Measurements from ENCODE around the gene AUTS2.

The AUTS2 gene

DNA sequence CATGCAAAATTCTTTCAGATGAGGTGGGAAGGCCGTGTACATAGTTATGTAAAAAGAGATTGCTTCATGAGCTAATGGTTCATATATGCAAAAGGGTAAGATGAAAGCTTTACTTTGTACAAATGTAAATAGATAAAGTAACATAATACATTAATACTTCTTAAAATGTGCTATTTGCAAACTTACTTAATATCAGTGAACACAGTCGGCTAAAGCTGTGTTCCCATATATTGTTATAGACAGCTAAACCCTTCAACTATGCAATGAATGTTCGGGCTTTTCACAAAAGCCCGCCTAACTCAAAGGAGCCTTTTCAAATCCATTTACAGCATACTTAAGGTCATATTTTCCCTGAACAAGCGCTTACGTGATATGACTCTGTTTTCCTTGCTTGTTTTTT, 1193.1 kb downstream of the AUTS2 start:
- Mint-ChIP-seq H3K36me3 (ENCODE audit: low read depth) (peaks cover 80% of the 10 kb centered on the region), H3K9me3 (no peaks in the 10 kb centered on the region), H3K4me3 (no peak overlapping the region), H3K27me3 (ENCODE audit: low read depth) (peaks cover 5% of the 10 kb centered on the region), H3K27ac (no peak overlapping the region), H3K4me1 (no peaks in the 10 kb centered on the region)
- TF ChIP-seq, protein P1, sequence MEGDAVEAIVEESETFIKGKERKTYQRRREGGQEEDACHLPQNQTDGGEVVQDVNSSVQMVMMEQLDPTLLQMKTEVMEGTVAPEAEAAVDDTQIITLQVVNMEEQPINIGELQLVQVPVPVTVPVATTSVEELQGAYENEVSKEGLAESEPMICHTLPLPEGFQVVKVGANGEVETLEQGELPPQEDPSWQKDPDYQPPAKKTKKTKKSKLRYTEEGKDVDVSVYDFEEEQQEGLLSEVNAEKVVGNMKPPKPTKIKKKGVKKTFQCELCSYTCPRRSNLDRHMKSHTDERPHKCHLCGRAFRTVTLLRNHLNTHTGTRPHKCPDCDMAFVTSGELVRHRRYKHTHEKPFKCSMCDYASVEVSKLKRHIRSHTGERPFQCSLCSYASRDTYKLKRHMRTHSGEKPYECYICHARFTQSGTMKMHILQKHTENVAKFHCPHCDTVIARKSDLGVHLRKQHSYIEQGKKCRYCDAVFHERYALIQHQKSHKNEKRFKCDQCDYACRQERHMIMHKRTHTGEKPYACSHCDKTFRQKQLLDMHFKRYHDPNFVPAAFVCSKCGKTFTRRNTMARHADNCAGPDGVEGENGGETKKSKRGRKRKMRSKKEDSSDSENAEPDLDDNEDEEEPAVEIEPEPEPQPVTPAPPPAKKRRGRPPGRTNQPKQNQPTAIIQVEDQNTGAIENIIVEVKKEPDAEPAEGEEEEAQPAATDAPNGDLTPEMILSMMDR (IDR thresholded peaks at IDR 0.05; ENCODE audit: unreplicated experiment in 3 of 3) = no peak

DNA sequence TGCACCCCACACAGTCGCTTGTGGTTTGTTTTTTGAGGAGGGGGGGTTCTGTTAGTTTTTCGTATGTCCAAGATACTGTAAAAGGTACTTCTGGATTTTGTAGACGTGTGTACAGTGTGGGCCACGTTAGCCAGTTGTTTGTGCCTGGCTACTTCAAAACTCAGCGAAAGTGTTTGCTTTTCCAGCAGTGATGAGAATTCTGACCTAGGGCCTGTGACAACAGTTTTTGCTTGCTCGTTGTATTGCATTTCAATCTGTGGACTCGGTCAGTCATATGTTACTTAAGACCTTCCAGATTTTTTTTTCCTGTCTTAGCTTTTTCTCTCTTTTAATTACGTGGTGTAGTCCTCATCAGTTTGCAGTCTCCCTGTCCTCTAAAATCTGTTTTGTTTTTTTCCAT, 1194.8 kb downstream of the AUTS2 start:
- Mint-ChIP-seq H3K27ac (peak overlapping the region in 1 of 3 experiments; percentile 27), H3K4me3 (no peak overlapping the region), H3K9me3 (no peaks in the 10 kb centered on the region), H3K27me3 (ENCODE audit: low read depth) (peaks cover 8% of the 10 kb centered on the region), H3K36me3 (ENCODE audit: low read depth) (peaks cover 71% of the 10 kb centered on the region), H3K4me1 (peaks cover 6% of the 10 kb centered on the region)
- TF ChIP-seq, protein P1 (IDR thresholded peaks at IDR 0.05; ENCODE audit: unreplicated experiment in 3 of 3) = no peak

DNA sequence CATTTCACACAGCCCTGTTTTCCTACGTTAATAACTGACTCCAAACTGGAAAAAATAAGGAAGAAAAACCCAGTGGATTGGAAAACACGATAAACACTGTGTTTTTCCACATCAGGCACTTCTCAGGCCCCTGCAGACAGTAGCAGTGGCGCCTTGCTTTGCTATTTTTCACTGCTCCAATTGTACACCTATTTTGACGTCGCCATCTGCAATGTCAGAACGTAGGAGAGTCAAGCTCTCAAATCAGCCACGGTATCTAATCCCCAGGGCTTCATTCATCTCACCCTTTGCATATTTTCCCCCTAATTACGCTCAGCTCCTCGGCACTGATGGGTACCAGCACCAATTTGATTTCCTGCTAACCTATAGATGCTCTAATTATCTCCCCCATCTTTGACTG, 1195.5 kb downstream of the AUTS2 start:
- TF ChIP-seq, protein P1 (IDR thresholded peaks at IDR 0.05; ENCODE audit: unreplicated experiment in 3 of 3) = no peak
- peaks cover 6% of the 10 kb centered on the region for H3K4me1 Mint-ChIP-seq
- H3K36me3 Mint-ChIP-seq (ENCODE audit: low read depth) = peaks cover 67% of the 10 kb centered on the region
- peaks cover 10% of the 10 kb centered on the region for H3K27me3 Mint-ChIP-seq (ENCODE audit: low read depth)
- no peaks in the 10 kb centered on the region for H3K9me3 Mint-ChIP-seq
- no peak overlapping the region for H3K4me3 Mint-ChIP-seq
- H3K27ac Mint-ChIP-seq = no peak overlapping the region

DNA sequence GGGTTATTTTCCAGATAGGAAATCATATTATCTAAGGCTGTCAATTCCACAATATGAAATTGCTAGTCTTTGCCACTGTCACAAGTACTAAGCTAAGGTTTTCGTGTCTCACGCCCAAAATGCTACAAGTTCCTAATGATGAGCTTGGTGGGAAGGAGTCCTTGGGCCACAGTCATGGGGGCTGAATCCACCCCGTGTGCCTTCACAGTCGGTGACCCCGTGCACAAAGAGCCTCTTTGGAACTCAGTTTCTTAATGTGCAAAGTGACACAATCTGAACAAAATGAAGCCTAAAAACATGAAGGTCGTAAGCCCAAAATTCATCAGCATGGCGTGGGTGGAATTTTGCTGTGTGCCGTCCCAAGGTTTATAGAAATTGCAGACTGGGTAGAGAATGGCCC, 1196.7 kb downstream of the AUTS2 start:
- Mint-ChIP-seq H3K9me3 (peaks cover 2% of the 10 kb centered on the region), H3K36me3 (ENCODE audit: low read depth) (peaks cover 57% of the 10 kb centered on the region), H3K4me3 (no peak overlapping the region), H3K27ac (no peak overlapping the region), H3K27me3 (ENCODE audit: low read depth) (peaks cover 10% of the 10 kb centered on the region), H3K4me1 (peaks cover 6% of the 10 kb centered on the region)
- TF ChIP-seq, protein P1 (IDR thresholded peaks at IDR 0.05; ENCODE audit: unreplicated experiment in 3 of 3) = no peak

DNA sequence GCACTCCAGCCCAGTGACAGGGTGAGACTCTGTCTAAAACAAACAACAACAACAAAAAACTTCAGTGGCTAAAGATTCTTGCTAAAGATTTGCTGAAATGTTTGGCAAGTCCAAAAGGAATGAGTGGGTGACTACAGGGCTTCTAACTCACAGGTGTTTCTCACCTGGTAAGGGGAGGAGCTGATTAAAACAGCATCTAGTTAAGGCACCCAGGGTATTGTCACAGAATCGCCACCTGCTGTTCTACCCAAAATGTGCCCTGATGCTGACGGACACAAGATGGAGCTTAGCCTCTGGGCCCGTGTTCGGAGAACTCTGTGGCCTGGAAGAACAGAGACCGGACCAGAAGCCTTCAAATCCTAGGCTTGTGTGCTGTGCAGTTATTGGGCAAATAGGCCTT, 1197.7 kb downstream of the AUTS2 start:
- Mint-ChIP-seq H3K27me3 (ENCODE audit: low read depth) (peaks cover 10% of the 10 kb centered on the region), H3K4me3 (no peak overlapping the region), H3K27ac (no peak overlapping the region), H3K9me3 (peaks cover 10% of the 10 kb centered on the region), H3K36me3 (ENCODE audit: low read depth) (peaks cover 53% of the 10 kb centered on the region), H3K4me1 (peaks cover 6% of the 10 kb centered on the region)
- TF ChIP-seq, protein P1 (IDR thresholded peaks at IDR 0.05; ENCODE audit: unreplicated experiment in 3 of 3) = no peak

DNA sequence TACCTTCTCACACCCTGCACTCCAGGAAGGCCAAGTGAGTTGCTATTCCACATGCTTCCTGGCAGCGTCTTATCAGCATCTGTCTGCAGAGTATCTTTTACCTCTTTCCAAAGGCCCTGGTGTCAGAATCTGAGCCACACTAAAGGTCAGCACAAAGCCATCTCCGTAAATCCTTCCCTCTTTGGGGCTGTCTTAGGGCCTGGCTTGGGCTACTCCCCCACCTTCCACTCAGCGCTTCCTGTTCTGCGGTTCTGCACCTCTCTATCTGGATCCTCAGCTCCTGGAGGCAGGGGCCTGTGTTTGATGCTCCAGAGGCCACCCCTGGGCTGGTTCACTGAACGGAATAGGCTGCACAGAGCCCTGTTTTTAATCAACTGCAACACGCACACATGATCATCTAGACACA, 1198.8 kb downstream of the AUTS2 start:
- no peak overlapping the region for H3K4me3 Mint-ChIP-seq
- H3K27me3 Mint-ChIP-seq (ENCODE audit: low read depth) = peaks cover 10% of the 10 kb centered on the region
- peaks cover 46% of the 10 kb centered on the region for H3K36me3 Mint-ChIP-seq (ENCODE audit: low read depth)
- H3K4me1 Mint-ChIP-seq = peaks cover 6% of the 10 kb centered on the region
- H3K9me3 Mint-ChIP-seq = peaks cover 16% of the 10 kb centered on the region
- peak overlapping the region in 2 of 3 experiments; percentile 31 to 71 for H3K27ac Mint-ChIP-seq
- TF ChIP-seq, protein P1 (IDR thresholded peaks at IDR 0.05; ENCODE audit: unreplicated experiment in 3 of 3) = no peak
